HCT116 (cell line): ENCODE data around the gene MAST4. TPM values are rescaled to one million over a fixed set of nuclear protein-coding genes. Genes with fewer than 3 reads are reported as not detected.

Experiments used
- ATAC-seq: fragments of 200-7000 bp; cut with Tn5 transposase; 2 replicates; pipeline ENCODE4 v1.9.1; 2020; ENCODE audit warnings: mild to moderate bottlenecking, moderate library complexity
- BruUV-seq: library from RNA; stranded (reverse); fragments of 400-500 nt; replicated peaks from 2 replicates; lab custom pipeline; 2021; lab: Mats Ljungman, UMichigan
- CTCF ChIA-PET: fragments of 300-600 bp; sonication (Branson Sonifier 250); formaldehyde crosslinking; loops from one replicate; lab custom pipeline; 2021; ENCODE audit warnings: antibody characterized with exemption; lab: Charles Lee
- POLR2A ChIA-PET: fragments of 300-600, 350-600 bp; sonication (Branson Sonifier 250); formaldehyde crosslinking; loops from one replicate; lab custom pipeline; 2021; ENCODE audit warnings: antibody characterized with exemption; lab: Charles Lee
- RAD21 ChIA-PET, 2 experiments: fragments of 300-600 bp; sonication (Branson Sonifier 250); formaldehyde crosslinking; loops; one replicate each; lab custom pipeline; 2023; ENCODE audit warnings: low total read pairs in 2 of 2; ENCODE audit not compliant: uncharacterized antibody in 2 of 2, unreplicated experiment in 2 of 2, low non-redundant PET in 1 of 2; lab: Charles Lee
- DNase-seq: peaks from one replicate; pipeline ENCODE4 v3.0.0-alpha.2; 2010; ENCODE audit warnings: low read depth, low spot score
- H2AFZ ChIP-seq: fragments of 200-600 bp; shearing (Covaris generic), sonication (generic); 2 replicates; pipeline ENCODE4 v1.6.1; 2017; ENCODE audit warnings: low read depth, mixed run types, mixed read lengths, antibody characterized with exemption, low read length; ENCODE audit not compliant: poor library complexity, severe bottlenecking
- H3K27ac ChIP-seq: 2 replicates; pipeline ENCODE4 v1.5.1; 2012; ENCODE audit warnings: low read depth, low read length
- H3K27me3 ChIP-seq: fragments of 200-600 bp; sonication (generic); 2 replicates; pipeline ENCODE4 v1.6.1; 2016; ENCODE audit warnings: mixed run types, low read length, mixed read lengths; ENCODE audit not compliant: insufficient read depth
- H3K36me3 ChIP-seq, 2 experiments: fragments of 200-500 bp in 1 of 2; fragments of 200-600 bp in 1 of 2; sonication (Bioruptor generic) in 1 of 2; sonication (generic) in 1 of 2; 2 replicates each; pipeline versions ENCODE4 v1.5.1 to v1.6.1; 2014 to 2016; ENCODE audit warnings: low read length in 2 of 2, inconsistent platforms in 1 of 2, mixed read lengths in 1 of 2, mixed run types in 1 of 2; ENCODE audit not compliant: insufficient read depth in 2 of 2, control insufficient read depth in 1 of 2
- H3K4me1 ChIP-seq, 2 experiments: fragments of 200-600 bp in 1 of 2; sonication (generic) in 1 of 2; 2 replicates each; pipeline versions ENCODE4 v1.5.1 to v1.6.1; 2012 to 2017; ENCODE audit warnings: low read length in 2 of 2, inconsistent platforms in 1 of 2, mild to moderate bottlenecking in 1 of 2, mixed read lengths in 1 of 2, mixed run types in 1 of 2, moderate library complexity in 1 of 2; ENCODE audit not compliant: insufficient read depth in 2 of 2, control insufficient read depth in 1 of 2
- H3K4me2 ChIP-seq: fragments of 200-600 bp; sonication (generic); 2 replicates; pipeline ENCODE4 v1.6.1; 2017; ENCODE audit warnings: mixed run types, low read length, mixed read lengths
- H3K4me3 ChIP-seq, 2 experiments: fragments of 200-600 bp in 1 of 2; sonication (generic) in 1 of 2; replicated peaks in 1 of 2; 2 replicates each; pipeline ENCODE4 v1.5.1; 2011 to 2016; ENCODE audit warnings: low read length in 2 of 2, control low read depth in 1 of 2, low read depth in 1 of 2, mild to moderate bottlenecking in 1 of 2, mixed read lengths in 1 of 2, mixed run types in 1 of 2
- H3K79me2 ChIP-seq: fragments of 200-600 bp; sonication (generic); 2 replicates; pipeline ENCODE4 v1.6.1; 2017; ENCODE audit warnings: mild to moderate bottlenecking, mixed run types, low read length, moderate library complexity, mixed read lengths; ENCODE audit not compliant: insufficient read depth
- H3K9ac ChIP-seq: fragments of 200-600 bp; sonication (generic); 2 replicates; pipeline ENCODE4 v1.6.1; 2016; ENCODE audit warnings: low read length, mixed read lengths
- H3K9me2 ChIP-seq: fragments of 200-600 bp; sonication (generic), shearing (Covaris generic); 2 replicates; pipeline ENCODE4 v1.6.1; 2017; ENCODE audit warnings: mixed run types, mild to moderate bottlenecking, moderate library complexity; ENCODE audit not compliant: insufficient read depth
- H3K9me3 ChIP-seq, 2 experiments: fragments of 200-500 bp in 1 of 2; fragments of 200-600 bp in 1 of 2; sonication (Bioruptor generic) in 1 of 2; sonication (generic) in 1 of 2; 2 replicates each; pipeline ENCODE4 v1.6.1; 2014 to 2017; ENCODE audit warnings: low read length in 2 of 2, mixed read lengths in 2 of 2, inconsistent platforms in 1 of 2, low read depth in 1 of 2, mild to moderate bottlenecking in 1 of 2, mixed run types in 1 of 2, moderate library complexity in 1 of 2; ENCODE audit not compliant: control insufficient read depth in 1 of 2, insufficient read depth in 1 of 2
- H4K20me1 ChIP-seq: fragments of 200-600 bp; sonication (generic), shearing (Covaris generic); 2 replicates; pipeline ENCODE4 v1.6.1; 2017; ENCODE audit warnings: mixed run types, mild to moderate bottlenecking, moderate library complexity; ENCODE audit not compliant: insufficient read depth
- ATF3 ChIP-seq: IDR thresholded peaks from 2 replicates; pipeline ENCODE4 v1.6.1; 2012
- CBX3 ChIP-seq: IDR thresholded peaks from 2 replicates; pipeline ENCODE4 v1.6.1; 2012; ENCODE audit warnings: low read depth
- CEBPB ChIP-seq: IDR thresholded peaks from 2 replicates; pipeline ENCODE4 v1.6.1; 2012; ENCODE audit warnings: low read depth
- CTCF ChIP-seq, 3 experiments: fragments of 200-600 bp in 1 of 3; sonication (generic) in 1 of 3; IDR thresholded peaks in 2 of 3; conservative IDR thresholded peaks in 1 of 3; 2 replicates each; pipeline ENCODE4 v1.5.1; 2012 to 2017; ENCODE audit warnings: low read depth in 2 of 3, low read length in 2 of 3, antibody characterized with exemption in 1 of 3, borderline replicate concordance in 1 of 3, control low read depth in 1 of 3, mild to moderate bottlenecking in 1 of 3, mixed read lengths in 1 of 3, mixed run types in 1 of 3, moderate library complexity in 1 of 3; ENCODE audit not compliant: insufficient read depth in 1 of 3
- EZH2 ChIP-seq: fragments of 200-600 bp; sonication (generic); IDR thresholded peaks from 2 replicates; pipeline ENCODE4 v1.6.1; 2017; ENCODE audit warnings: antibody characterized with exemption, mixed run types
- FOSL1 ChIP-seq: IDR thresholded peaks from 2 replicates; pipeline ENCODE4 v1.6.1; 2012; ENCODE audit warnings: low read depth
- MAX ChIP-seq: IDR thresholded peaks from 2 replicates; pipeline ENCODE4 v1.6.1; 2012
- POLR2A ChIP-seq: IDR thresholded peaks from 2 replicates; pipeline ENCODE4 v1.7.0; 2011; ENCODE audit warnings: borderline replicate concordance; ENCODE audit not compliant: insufficient read depth, insufficient read length; ENCODE audit errors: extremely low read depth
- POLR2AphosphoS5 ChIP-seq: IDR thresholded peaks from 2 replicates; pipeline ENCODE4 v1.6.1; 2011; ENCODE audit warnings: mild to moderate bottlenecking, low read depth, low read length, moderate library complexity
- SP1 ChIP-seq: IDR thresholded peaks from 2 replicates; pipeline ENCODE4 v1.6.1; 2012; ENCODE audit warnings: low read depth
- intact Hi-C: fragments of 100-400 bp; cut with micrococcal nuclease; formaldehyde crosslinking; loops from 2 replicates; pipeline ENCODE4 v1.10.0; 2022
- total RNA-seq: library from RNA; stranded (reverse); gene quantifications from one replicate; pipeline ENCODE4 v1.2.1, GENCODE V29; 2021; ENCODE audit not compliant: unreplicated experiment

The MAST4 gene
- total RNA-seq, 1 experiment from 2014 or later, result 1.1 TPM

GRCh38 chr5:67140413-67140812, 544.2 kb downstream of the MAST4 start:
- ChIA-PET RAD21 (no interaction called here), POLR2A (no interaction called here), CTCF (no interaction called here)
- Histone ChIP-seq H3K79me2 (no peaks in the 10 kb centered on the region), H3K9me3 (no peaks in the 10 kb centered on the region), H3K9ac (no peak overlapping the region), H3K4me1 (no peaks in the 10 kb centered on the region), H3K36me3 (no peaks in the 10 kb centered on the region), H4K20me1 (no peaks in the 10 kb centered on the region), H2AFZ (no peak overlapping the region), H3K4me2 (no peak overlapping the region), H3K27me3 (peaks cover 20% of the 10 kb centered on the region; the same call in 1 of the 2 replicates), H3K4me3 (no peak overlapping the region), H3K27ac (no peak overlapping the region), H3K9me2 (no peaks in the 10 kb centered on the region)
- no TSS peak for BruUV-seq
- DNase-seq (no peak), ATAC-seq (no peak)
- no peak for TF ChIP-seq CTCF (IDR thresholded peaks at IDR 0.05 in 2 of 3, conservative IDR thresholded peaks at IDR 0.05 in 1 of 3; ENCODE audit: borderline replicate concordance in 1 of 3, insufficient read depth in 1 of 3, low read depth in 2 of 3, low read length in 2 of 3)
- TF ChIP-seq EZH2, result no peak
- TF ChIP-seq POLR2A, result no peak
- no peak for TF ChIP-seq ATF3
- no peak for TF ChIP-seq FOSL1
- TF ChIP-seq CBX3, result no peak
- TF ChIP-seq MAX, result no peak
- TF ChIP-seq CEBPB, result no peak
- TF ChIP-seq POLR2AphosphoS5, result no peak
- no peak for TF ChIP-seq SP1
- intact Hi-C loops, result no loop called here
